A549 treated with CpdA at 1 μM for 4 hours (cell line): ENCODE data around the gene IFNK. TPM values are rescaled to one million over a fixed set of nuclear protein-coding genes. Genes with fewer than 3 reads are reported as not detected.

Experiments
- total RNA-seq: library from RNA; stranded (reverse); fragments of 200-300 nt; extraction: Qiagen RNA extraction; gene quantifications from 5 replicates; pipeline ENCODE4 v1.2.3, GENCODE V29; 2022; ENCODE audit warnings: low read depth

IFNK gene, protein sequence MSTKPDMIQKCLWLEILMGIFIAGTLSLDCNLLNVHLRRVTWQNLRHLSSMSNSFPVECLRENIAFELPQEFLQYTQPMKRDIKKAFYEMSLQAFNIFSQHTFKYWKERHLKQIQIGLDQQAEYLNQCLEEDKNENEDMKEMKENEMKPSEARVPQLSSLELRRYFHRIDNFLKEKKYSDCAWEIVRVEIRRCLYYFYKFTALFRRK
- not detected in 5 replicates for total RNA-seq

DNA sequence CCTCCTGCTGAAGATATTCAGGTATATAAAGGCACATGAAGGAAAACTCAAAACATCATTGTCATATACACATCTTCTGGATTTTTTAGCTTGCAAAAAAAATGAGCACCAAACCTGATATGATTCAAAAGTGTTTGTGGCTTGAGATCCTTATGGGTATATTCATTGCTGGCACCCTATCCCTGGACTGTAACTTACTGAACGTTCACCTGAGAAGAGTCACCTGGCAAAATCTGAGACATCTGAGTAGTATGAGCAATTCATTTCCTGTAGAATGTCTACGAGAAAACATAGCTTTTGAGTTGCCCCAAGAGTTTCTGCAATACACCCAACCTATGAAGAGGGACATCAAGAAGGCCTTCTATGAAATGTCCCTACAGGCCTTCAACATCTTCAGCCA, at the start of gene IFNK:
Gene IFNK (plus strand): TSS at position 55 of the 400 bp plus-strand sequence. CDS start 47 bp downstream, at position 102.

DNA sequence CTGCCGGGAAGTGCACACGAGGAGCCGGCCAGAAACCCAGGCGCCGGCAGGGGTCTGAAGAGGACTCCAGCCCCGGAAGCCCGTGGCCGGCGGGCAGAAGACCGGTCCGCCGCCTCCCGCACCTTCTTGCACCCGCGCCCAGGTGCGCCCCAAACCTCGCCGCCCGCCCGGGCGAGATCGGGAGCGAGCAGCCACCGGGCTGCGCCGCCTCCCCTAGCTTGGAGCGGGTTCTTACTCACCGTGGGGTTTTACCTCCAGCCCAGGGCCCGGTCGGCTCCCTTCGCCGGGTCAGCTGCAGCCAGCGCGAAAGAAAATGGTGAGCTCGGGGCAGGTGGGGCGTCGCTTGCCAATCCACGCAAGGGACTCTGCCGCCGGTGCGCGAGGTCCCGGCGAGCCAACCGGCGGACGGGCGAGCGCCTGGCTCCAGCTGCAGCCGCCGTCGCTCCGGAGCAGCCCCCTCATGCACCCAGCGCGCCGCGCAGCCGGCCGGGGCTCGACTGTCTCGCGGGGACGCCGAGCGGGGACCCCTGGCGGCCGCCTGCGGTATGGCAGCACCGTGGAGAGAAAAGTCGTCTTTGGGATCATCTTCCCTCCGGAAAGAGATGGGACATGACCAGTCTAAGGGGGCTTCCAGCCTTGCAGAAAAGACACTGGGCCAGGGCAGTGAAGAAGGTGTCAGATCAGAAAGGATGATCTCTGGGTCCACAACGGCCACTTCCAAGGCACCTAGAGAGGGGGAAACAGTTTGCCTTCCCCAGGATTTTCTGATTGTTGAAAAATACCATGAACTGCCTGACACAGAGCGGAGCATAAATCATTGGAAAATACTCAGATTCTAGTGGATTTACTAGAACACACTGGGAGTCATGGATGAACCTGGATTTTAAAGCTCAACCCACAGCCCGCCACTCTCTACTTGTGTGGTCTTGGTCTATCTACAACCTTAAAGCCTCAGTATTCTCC, 5.5 kb downstream of the IFNK start, which contains the start of gene MOB3B:
Gene MOB3B (minus strand): TSS at position 499 of the 963 bp plus-strand sequence. CDS start 74,264 bp downstream, outside the sequence.

DNA sequence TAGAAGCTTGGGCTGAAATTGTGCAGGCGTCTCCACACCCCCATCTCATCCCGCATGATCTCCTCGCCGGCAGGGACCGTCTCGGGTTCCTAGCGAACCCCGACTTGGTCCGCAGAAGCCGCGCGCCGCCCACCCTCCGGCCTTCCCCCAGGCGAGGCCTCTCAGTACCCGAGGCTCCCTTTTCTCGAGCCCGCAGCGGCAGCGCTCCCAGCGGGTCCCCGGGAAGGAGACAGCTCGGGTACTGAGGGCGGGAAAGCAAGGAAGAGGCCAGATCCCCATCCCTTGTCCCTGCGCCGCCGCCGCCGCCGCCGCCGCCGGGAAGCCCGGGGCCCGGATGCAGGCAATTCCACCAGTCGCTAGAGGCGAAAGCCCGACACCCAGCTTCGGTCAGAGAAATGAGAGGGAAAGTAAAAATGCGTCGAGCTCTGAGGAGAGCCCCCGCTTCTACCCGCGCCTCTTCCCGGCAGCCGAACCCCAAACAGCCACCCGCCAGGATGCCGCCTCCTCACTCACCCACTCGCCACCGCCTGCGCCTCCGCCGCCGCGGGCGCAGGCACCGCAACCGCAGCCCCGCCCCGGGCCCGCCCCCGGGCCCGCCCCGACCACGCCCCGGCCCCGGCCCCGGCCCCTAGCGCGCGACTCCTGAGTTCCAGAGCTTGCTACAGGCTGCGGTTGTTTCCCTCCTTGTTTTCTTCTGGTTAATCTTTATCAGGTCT, 49.0 kb downstream of the IFNK start, which contains the start of gene C9orf72:
Gene C9orf72 (minus strand): TSS at position 564 of the 716 bp plus-strand sequence. CDS start 6,361 bp downstream, outside the sequence.

Other genes starting within 250 kb of the IFNK start
- not detected in 5 replicates for gene EQTN, start 227.1 kb upstream of the IFNK start, total RNA-seq
- 5.9 to 8.4 TPM (median 6.4 TPM) in 5 replicates for gene MOB3B, start 5.5 kb downstream of the IFNK start, total RNA-seq
- gene C9orf72, start 49.2 kb downstream of the IFNK start, total RNA-seq, result 3.0 to 5.2 TPM (median 4.2 TPM) in 5 replicates